HG02759 (cell line): ENCODE measurements around the gene ADAM11.
A peak's percentile ranks its signal among the peaks of the same experiment; 100 is the strongest.

ENCODE experiments used
- ATAC-seq: cut with Tn5 transposase; IDR thresholded peaks from one replicate; pipeline ENCODE4 v1.9.1; 2021; ENCODE audit warnings: mild to moderate bottlenecking, moderate library complexity; ENCODE audit not compliant: unreplicated experiment

The ADAM11 gene

GRCh38 chr17:44757045-44757917 lies 1.5 kb upstream of the ADAM11 start:
- ATAC-seq, result no peak

GRCh38 chr17:44757918-44758413 lies 822 bp upstream of the ADAM11 start:
- no peak for ATAC-seq

DNA sequence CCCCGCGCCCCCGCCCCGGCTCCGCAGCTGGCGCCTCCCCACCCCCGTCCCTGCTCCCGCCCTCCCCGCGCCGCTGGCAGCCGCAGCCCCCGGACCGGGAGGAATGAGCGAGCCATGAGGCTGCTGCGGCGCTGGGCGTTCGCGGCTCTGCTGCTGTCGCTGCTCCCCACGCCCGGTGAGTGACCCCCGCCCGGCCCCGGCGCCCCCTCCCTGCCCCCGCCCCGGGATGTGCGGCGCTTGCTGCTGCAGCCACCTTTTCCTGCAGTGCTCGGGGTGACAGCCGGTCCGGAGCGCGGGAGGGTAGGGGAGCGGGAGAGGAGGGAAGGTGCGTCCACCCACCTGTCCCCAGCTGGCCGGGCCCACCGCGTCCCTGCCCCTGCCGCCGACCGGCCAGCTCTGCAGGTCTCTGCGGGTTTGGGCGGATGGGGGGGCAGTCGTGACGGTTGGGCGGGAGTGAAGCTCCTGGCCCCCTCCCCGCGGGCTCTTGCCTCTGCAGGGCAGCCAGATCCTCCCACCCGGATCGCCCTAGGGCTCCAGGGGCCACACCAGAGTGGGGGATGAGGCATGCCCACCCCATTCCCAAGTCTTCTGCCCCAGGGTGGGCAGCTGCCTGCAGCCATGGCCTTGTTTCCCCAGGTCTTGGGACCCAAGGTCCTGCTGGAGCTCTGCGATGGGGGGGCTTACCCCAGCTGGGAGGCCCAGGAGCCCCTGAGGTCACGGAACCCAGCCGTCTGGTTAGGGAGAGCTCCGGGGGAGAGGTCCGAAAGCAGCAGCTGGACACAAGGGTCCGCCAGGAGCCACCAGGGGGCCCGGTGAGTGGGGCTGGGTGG lies 513 bp downstream of the ADAM11 start:
- ATAC-seq, result no peak

DNA sequence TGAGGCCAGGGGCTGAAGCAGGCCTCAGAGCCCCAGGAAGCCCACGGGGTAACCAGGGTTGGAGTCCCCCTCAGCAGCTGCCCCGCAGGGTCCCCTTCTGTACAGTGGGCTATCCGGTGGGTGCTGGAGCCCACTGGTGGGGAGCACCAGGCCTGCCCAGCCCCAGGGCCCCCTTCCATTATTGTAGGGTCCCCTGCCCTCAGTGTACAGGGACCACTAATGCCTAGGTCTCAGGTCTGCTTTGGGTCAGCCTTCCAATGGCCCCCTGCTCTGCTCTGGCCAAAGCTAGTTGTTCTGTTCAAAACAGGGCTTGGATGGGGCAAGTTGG lies 1.1 kb downstream of the ADAM11 start:
- ATAC-seq, result no peak

GRCh38 chr17:44760474-44761308 lies 1.9 kb downstream of the ADAM11 start:
- ATAC-seq, result no peak

- no peak for ATAC-seq
These were observed 3.4 kb downstream of the ADAM11 start for GRCh38 chr17:44761932-44762810.

DNA sequence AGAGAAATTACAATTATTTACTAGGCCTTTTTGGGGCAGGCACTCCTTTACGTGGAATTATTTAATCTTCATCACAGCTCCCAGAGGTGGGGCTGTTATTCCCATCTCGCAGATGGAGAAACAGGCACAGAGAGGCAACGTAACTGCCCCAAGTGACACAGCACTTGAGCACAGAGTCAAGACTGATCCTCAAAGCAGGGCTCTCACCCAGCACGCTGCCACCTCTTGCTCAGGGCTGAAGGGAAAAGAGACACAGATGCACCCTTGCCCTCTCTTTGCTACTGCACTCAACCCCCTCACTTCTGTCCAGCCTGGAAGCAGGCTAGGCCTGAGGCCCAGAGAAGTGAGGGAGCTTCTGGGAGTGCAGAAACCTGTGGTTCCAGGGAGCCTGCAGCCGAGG lies 4.4 kb downstream of the ADAM11 start:
- ATAC-seq, result no peak

GRCh38 chr17:44765965-44766364 lies 7.2 kb downstream of the ADAM11 start:
- no peak for ATAC-seq

DNA sequence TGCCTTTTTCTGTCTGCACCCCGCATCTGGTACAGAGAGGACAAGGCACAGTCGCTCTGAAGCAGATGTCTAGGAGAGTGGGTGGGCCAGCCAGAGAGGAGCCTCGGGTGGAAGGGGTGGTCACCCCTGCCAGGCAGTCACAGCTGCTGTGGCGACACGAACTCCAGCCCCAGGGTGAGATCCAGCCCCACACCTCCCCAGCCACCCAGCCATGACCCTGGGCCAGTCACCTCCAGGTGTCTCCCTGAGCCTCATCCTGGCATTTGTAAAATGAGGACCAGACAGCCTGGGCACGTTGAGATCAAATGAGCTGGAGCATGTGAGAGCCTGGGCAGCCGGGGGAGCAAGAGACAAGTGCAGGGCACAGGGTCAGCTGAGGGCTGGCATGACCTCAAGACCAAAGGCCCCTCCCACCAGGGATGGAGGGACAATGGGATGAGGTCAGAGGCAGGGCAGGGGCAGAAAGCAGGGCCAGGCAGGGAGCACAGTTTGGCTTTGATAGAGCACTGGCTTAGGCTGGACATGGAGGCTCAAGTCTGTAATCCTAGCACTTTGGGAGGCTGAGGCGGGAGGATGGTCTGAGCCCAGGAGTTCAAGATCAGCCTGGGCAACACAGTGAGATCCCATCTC lies 7.7 kb downstream of the ADAM11 start:
- no peak for ATAC-seq

GRCh38 chr17:44767493-44767892 lies 8.7 kb downstream of the ADAM11 start:
- no peak for ATAC-seq

DNA sequence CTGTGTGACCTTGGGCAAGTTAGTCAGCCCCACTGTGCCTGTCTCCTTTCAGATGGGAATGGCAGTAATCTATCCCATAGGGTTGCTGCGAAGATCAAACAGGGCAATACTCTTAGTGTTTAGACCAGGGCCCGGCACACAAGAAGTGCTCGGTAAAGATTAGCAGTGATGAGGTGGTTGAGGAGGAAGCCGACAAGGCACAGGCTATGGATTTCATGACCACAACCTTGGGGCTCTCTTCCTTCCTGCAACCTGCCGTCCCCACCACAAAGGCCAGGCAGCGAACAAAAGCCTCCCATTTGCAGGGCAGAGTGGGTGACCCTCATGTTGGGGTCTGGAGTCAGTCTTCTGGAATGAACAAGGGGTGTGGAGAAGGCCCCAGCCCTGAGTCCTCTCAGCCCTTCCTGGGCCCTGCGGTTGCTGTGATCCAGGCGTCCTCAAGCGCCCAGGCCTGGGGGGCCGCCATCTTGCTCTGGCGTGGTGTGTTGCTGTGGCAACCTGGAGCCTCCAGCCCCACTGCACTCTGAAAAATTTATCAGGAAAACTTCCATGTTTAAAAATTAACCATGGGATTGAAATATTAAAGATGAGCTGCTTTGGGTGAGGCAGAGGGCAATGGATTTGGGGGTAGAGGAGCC lies 9.8 kb downstream of the ADAM11 start:
- no peak for ATAC-seq

DNA sequence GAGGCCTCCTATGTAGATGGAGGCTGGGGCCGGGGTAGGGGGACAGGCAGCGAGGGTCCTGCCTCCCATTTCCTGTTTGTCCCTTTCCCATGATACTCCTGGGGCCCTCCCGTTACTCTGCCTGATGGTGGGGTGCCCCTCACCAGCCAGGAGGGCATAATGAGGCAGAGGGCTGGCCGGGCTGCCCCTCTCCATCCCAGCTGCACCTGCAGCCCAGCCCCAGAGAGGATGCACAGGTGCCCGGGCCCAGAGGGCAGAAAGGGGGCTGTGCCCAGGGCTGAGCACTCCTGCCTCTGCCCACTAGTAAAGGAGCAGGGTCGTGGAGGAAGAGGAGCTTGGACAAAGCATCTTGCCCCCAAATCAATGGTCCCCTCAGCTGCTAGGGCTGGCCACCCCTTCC lies 10.4 kb downstream of the ADAM11 start:
- no peak for ATAC-seq

GRCh38 chr17:44769647-44770084 lies 10.9 kb downstream of the ADAM11 start:
- ATAC-seq, result no peak

DNA sequence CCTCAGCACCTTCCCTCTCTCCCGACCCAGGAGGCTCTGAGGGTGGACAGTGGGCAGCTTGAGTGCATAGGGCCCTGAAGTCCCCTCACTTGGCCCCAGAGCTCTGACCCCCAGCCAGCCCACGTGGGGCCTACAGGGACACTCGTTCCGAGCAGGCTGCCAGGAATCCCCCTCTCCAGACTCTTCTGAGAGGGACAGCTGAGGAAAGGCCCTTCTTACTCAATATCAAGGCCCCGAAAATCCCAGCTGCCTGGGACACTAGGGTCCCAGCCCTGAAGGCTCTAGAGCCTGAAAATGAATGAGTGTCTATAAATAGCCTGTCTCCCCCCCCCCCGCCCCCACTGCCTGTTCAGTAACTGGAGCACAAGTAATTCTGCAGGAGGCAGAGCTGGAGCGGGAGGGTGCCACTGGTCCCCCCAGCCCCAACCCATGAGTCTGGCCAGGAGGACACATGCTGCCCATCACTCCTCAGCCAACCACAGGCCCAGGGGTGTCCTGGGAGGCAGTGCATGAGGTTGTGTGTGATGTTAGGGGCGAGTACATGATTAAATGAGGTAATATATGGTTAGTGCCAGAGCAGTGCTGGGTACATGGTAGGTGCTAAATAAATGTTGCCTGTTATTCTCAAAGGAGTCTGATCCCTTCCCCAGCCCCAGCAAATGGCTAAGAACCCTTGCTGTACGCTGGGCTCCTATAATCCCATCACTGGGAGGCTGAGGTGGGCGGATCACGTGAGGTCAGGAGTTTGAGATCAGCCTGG lies 11.6 kb downstream of the ADAM11 start:
- ATAC-seq, result no peak

- no peak for ATAC-seq
These were observed 13.7 kb downstream of the ADAM11 start for GRCh38 chr17:44772308-44773045.

- ATAC-seq, result no peak
These were observed 14.4 kb downstream of the ADAM11 start for GRCh38 chr17:44773140-44773539.

- peak; percentile 38 for ATAC-seq
These were observed 15.7 kb downstream of the ADAM11 start for GRCh38 chr17:44774271-44775135.
